Keratinocyte (primary cell): ENCODE data around the gene DENND1A. TPM values are rescaled to one million over a fixed set of nuclear protein-coding genes. Genes with fewer than 3 reads are reported as not detected.

Source experiments
- DNase-seq: peaks from one replicate; pipeline ENCODE4 v3.0.0-alpha.2; 2011; ENCODE audit warnings: low read depth, missing footprints, low spot score
- FAIRE-seq: peaks from 2 replicates; lab custom pipeline; 2011; peaks lifted over from hg19 to GRCh38; lab: Jason Lieb, UNC
- H2AFZ ChIP-seq: 2 replicates; pipeline ENCODE4 v1.6.0; 2012; ENCODE audit warnings: low read length, control low read depth, inconsistent platforms; ENCODE audit not compliant: control insufficient read depth
- H3K27ac ChIP-seq: 2 replicates; pipeline ENCODE4 v1.5.1; 2011; ENCODE audit warnings: low read length; ENCODE audit not compliant: control insufficient read depth, insufficient read depth
- H3K27me3 ChIP-seq: 3 replicates; pipeline ENCODE4 v1.6.0; 2011; ENCODE audit warnings: low read length; ENCODE audit not compliant: control insufficient read depth, insufficient read depth; ENCODE audit errors: extremely low read depth
- H3K36me3 ChIP-seq, 2 experiments: 2 replicates in 1 of 2; 3 replicates in 1 of 2; pipeline ENCODE4 v1.5.1; 2011; ENCODE audit warnings: low read length in 2 of 2, mild to moderate bottlenecking in 1 of 2; ENCODE audit not compliant: control insufficient read depth in 2 of 2, insufficient read depth in 2 of 2; ENCODE audit errors: extremely low read depth in 1 of 2
- H3K4me1 ChIP-seq: 3 replicates; pipeline ENCODE4 v1.5.1; 2011; ENCODE audit warnings: low read length; ENCODE audit not compliant: control insufficient read depth, insufficient read depth; ENCODE audit errors: extremely low read depth
- H3K4me2 ChIP-seq: 3 replicates; pipeline ENCODE4 v1.6.0; 2011; ENCODE audit warnings: low read depth, low read length; ENCODE audit not compliant: control insufficient read depth, insufficient read depth; ENCODE audit errors: extremely low read depth
- H3K4me3 ChIP-seq, 3 experiments: fragments of 200-600 bp in 1 of 3; sonication (generic) in 1 of 3; 2 replicates in 2 of 3; 3 replicates in 1 of 3; pipeline ENCODE4 v1.5.1; 2011 to 2016; ENCODE audit warnings: low read length in 3 of 3, mild to moderate bottlenecking in 3 of 3, control low read depth in 2 of 3, inconsistent platforms in 1 of 3, low read depth in 1 of 3, mixed read lengths in 1 of 3, mixed run types in 1 of 3, moderate library complexity in 1 of 3; ENCODE audit not compliant: control insufficient read depth in 2 of 3, insufficient read depth in 2 of 3; ENCODE audit errors: extremely low read depth in 1 of 3
- H3K79me2 ChIP-seq: 2 replicates; pipeline ENCODE4 v1.6.0; 2012; ENCODE audit warnings: low read length; ENCODE audit not compliant: control insufficient read depth, insufficient read depth
- H3K9ac ChIP-seq: 3 replicates; pipeline ENCODE4 v1.6.0; 2011; ENCODE audit warnings: low read length; ENCODE audit not compliant: control insufficient read depth, insufficient read depth; ENCODE audit errors: extremely low read depth
- H3K9me1 ChIP-seq: 3 replicates; pipeline ENCODE4 v1.6.0; 2011; ENCODE audit warnings: low read length; ENCODE audit not compliant: control insufficient read depth, insufficient read depth; ENCODE audit errors: extremely low read depth
- H3K9me3 ChIP-seq: 2 replicates; pipeline ENCODE4 v1.5.1; 2012; ENCODE audit warnings: low read depth, low read length; ENCODE audit not compliant: control insufficient read depth
- H4K20me1 ChIP-seq: 3 replicates; pipeline ENCODE4 v1.6.0; 2011; ENCODE audit warnings: low read length; ENCODE audit not compliant: control insufficient read depth, insufficient read depth; ENCODE audit errors: extremely low read depth
- CTCF ChIP-seq, 3 experiments: IDR thresholded peaks in 1 of 3; conservative IDR thresholded peaks in 1 of 3; optimal IDR thresholded peaks in 1 of 3; 2 replicates in 2 of 3; 3 replicates in 1 of 3; pipeline versions ENCODE3 to v1.5.1; 2011; ENCODE audit warnings: low read length in 3 of 3, mild to moderate bottlenecking in 3 of 3, moderate library complexity in 2 of 3, control low read depth in 1 of 3, inconsistent platforms in 1 of 3; ENCODE audit not compliant: insufficient read depth in 2 of 3; ENCODE audit errors: extremely low read depth in 1 of 3
- EZH2 ChIP-seq: IDR thresholded peaks from one replicate; pipeline ENCODE4 v1.6.1; 2012; ENCODE audit warnings: inconsistent platforms, mild to moderate bottlenecking, low read length, moderate library complexity
- dilution Hi-C: fragments of 300-500 bp; cut with MboI; formaldehyde crosslinking; loops from one replicate; pipeline ENCODE4 v1.7.0; 2020; ENCODE audit warnings: low sequenced_read_pairs; ENCODE audit not compliant: extremely low pct_ligation_motif_present
- polyA plus RNA-seq, 5 experiments: library from polyadenylated mRNA; depleted of rRNA in 3 of 5; stranded (reverse) in 3 of 5; stranded (forward) in 1 of 5; unstranded in 1 of 5; fragments of >200 nt; gene quantifications; 1 replicate in 1 of 5; 2 replicates in 3 of 5; 3 replicates in 1 of 5; pipeline versions ENCODE4 v1.2.1 to v1.2.3, GENCODE V29; 2011 to 2012; ENCODE audit warnings: missing spikeins in 2 of 5, low read depth in 1 of 5, low replicate concordance in 1 of 5

The DENND1A gene
- polyA plus RNA-seq, 1 donor (not counting 4 experiments of a cell fraction or from before 2014, with no cell fraction given), result 13.0 TPM

- no peak for FAIRE-seq
- dilution Hi-C loops, result no loop called here
- Histone ChIP-seq H2AFZ (no peak overlapping the region), H3K27ac (no peak overlapping the region), H3K9me3 (no peaks in the 10 kb centered on the region), H3K9ac (no peak overlapping the region), H3K4me3 (no peak overlapping the region), H4K20me1 (no peaks in the 10 kb centered on the region), H3K9me1 (no peaks in the 10 kb centered on the region), H3K4me1 (no peaks in the 10 kb centered on the region), H3K4me2 (no peak overlapping the region), H3K36me3 (peaks cover 0 to 3% of the 10 kb centered on the region in 2 experiments), H3K79me2 (no peaks in the 10 kb centered on the region), H3K27me3 (no peaks in the 10 kb centered on the region)
- DNase-seq, result no peak
- no peak for TF ChIP-seq EZH2
- no peak for TF ChIP-seq CTCF (optimal IDR thresholded peaks at IDR 0.05 in 1 of 3, IDR thresholded peaks at IDR 0.05 in 1 of 3, conservative IDR thresholded peaks at IDR 0.05 in 1 of 3; ENCODE audit: extremely low read depth in 1 of 3, insufficient read depth in 2 of 3, low read length in 3 of 3)
Measured at GRCh38 chr9:123583646-123584045, 346.3 kb downstream of the DENND1A start.

GRCh38 chr9:123571240-123571639 lies 358.7 kb downstream of the DENND1A start:
- H4K20me1 ChIP-seq, result no peaks in the 10 kb centered on the region
- no peak overlapping the region for H3K4me2 ChIP-seq
- H3K4me1 ChIP-seq, result no peaks in the 10 kb centered on the region
- dilution Hi-C loops, result no loop called here
- no peak overlapping the region for H3K9ac ChIP-seq
- no peaks in the 10 kb centered on the region for H3K9me3 ChIP-seq
- no peak overlapping the region for H2AFZ ChIP-seq
- no peak overlapping the region for H3K4me3 ChIP-seq
- H3K27me3 ChIP-seq, result no peaks in the 10 kb centered on the region
- no peaks in the 10 kb centered on the region for H3K79me2 ChIP-seq
- FAIRE-seq (no peak), DNase-seq (no peak)
- H3K27ac ChIP-seq, result no peak overlapping the region
- TF ChIP-seq EZH2, result no peak
- TF ChIP-seq CTCF (optimal IDR thresholded peaks at IDR 0.05 in 1 of 3, IDR thresholded peaks at IDR 0.05 in 1 of 3, conservative IDR thresholded peaks at IDR 0.05 in 1 of 3; ENCODE audit: extremely low read depth in 1 of 3, insufficient read depth in 2 of 3, low read length in 3 of 3), result no peak
- H3K36me3 ChIP-seq, result peaks cover 0 to 4% of the 10 kb centered on the region in 2 experiments
- peaks cover 3% of the 10 kb centered on the region for H3K9me1 ChIP-seq
